ENCODE results near the gene OGFR.

The OGFR gene

DNA sequence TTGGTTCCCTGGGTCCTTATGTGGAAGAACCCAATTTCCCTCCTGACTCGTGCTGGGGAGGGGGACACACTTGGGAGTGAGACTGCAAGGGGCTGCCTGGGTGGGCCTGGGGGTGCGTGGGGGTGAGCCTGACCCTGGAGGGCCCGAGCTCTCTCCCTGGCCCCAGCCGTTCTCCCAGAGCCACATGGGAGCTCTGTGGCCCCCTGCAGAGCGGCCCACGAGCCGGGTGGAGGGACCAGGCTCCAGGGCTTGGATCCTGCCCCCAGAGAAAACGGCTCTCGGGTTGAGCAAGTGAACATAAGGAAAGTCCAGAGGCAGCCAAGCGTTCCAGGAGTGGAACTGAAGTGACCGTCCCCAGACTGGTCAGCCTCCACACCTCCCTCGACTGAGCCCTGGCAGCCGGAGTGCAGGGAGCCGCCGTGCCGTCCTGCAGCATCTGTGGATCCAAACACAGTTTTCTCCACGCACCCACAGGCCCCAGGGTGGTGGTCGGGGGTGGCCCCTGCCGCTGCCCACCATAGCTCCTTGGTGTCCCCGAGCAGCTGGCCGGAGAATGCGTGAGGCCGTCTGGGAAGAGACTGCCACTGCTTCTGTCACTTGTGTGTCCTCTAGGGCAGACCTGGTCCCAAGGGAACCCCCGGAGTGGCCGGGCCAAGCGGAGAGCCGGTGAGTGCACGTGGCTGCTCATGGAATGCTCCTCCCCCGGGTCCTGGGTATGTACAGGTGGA lies 22.8 kb downstream of the OGFR start:
- DNase-seq: no peak

DNA sequence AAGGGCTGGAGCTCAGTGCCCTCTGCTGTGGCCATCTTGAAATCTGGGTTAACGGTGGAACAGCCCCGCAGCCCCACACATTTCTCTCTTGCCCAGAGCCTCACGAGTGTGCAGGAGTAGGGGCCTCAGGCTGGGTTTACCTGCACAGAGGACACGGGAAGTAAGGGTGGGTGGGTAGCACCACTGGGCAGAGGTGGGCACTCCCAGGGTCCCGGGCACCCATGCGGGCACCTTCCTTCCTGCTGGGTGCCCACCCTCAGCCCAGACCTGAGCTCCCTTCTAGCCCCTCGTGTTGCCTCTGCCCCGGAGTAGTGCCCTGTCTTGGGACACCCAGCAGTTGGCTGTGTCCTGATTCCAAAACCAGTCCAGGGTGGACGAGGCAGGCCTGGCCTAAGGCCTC lies 23.4 kb downstream of the OGFR start:
- no peak for DNase-seq

GRCh38 chr20:62828511-62829230 lies 24.0 kb downstream of the OGFR start:
- no peak for DNase-seq

DNA sequence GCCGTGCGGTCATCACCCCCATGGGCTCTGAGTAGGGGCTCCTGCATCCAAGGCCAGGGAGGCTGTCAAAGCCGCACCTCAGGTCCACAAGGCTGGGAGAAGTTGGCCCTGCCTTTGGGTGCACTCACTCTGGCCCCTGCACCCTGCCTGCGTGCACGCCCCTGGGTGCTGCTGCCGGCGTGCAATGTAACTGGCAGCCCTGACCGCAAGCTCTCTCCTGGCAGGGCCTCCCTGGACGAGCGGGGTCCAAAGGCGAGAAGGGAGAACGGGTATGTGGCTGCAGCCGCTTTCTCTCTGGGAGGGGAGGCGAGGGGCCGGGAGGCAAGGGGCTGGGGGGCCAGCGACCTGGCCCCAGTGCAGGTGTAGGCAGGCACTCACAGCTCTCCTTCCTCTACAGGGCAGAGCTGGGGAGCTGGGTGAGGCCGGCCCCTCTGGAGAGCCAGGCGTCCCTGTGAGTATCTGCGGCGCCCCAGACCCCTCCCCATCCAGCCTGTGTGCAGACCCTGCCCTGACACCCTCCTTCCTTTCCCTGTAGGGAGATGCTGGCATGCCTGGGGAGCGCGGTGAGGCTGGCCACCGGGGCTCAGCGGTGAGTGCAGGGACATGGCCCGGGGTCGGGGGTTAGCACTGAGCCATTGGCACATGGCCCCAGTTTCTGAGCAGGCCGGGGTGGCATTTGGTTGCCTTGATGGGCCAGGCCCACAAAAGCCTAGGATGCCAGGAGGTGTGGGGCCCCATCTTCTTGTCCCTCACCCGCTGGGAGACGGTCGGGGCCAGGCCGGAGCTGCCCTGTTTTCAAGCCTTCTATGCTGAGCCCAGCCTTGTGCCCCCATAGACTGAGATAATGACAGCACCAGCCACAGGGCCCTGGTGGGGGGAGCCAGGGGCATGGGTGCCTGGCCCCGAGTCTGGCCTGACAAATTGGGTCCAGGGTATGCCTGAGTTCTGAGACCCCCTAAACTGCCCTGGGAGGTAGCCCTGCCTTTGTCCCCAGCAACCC lies 24.9 kb downstream of the OGFR start:
- DNase-seq: no peak

- no peak for DNase-seq
Measured at GRCh38 chr20:62830251-62830650, 25.6 kb downstream of the OGFR start.

- DNase-seq: no peak
Measured at GRCh38 chr20:62830821-62831220, 26.2 kb downstream of the OGFR start.

- DNase-seq: no peak
Measured at GRCh38 chr20:62831361-62831788, 26.7 kb downstream of the OGFR start.

GRCh38 chr20:62831854-62832211 lies 27.2 kb downstream of the OGFR start:
- no peak for DNase-seq

DNA sequence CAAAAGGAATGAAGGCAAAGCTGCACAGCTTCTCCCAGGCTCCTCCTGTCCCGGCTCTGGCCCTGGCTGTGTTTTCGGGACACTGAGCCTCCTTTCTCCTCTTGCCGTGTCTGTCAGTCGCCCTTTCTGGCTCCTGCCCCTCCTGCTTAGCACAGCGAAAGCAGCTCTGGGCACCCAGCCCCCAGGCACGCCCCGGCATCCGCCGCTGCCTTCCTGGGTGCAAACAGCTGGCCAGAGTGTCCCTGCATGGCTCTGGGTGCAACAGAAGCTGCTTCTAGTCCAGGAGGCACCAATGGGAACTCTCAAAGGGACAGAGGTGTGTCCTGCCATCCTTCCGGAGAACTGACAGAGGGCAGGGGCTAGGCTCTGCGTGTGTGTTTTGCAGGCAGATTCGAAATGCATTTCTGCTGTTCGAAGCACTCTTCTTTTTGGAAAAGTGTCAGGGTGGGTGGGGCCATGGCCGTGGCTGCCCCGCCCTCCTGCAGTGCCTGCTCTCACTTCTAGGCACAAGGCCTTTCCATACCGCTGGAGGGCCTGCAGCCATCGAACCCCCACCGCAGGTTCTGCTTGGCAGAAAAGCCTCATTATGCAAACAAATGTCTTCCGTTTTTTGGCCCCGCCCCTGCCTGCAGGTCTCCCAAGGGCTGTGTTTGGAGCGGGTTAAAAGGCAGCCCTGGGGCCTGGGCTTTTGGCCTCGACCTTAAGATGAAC lies 27.7 kb downstream of the OGFR start:
- DNase-seq: no peak

DNA sequence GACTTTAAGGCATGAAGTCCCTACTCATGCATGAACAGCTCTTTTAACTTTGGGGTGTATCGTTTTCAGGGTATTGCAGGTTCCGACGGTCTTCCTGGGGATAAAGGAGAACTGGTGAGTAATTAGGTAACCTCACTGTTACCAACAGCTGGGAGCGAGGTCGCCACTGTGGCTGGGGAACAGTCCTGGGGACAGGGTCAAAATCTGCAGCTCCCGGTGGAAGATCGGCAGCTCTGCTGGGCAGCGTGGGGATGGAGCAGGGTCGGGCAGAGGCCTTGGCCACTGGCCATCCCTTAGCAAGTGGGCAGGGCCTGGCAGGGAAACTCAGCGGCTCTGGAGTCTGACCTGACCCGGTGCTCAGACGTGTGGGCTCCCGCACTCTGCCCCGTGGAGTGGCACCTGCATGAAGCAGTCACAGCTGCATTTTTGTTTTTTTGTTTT lies 28.3 kb downstream of the OGFR start:
- no peak for DNase-seq

- no peak for DNase-seq
Measured at GRCh38 chr20:62834967-62835730, 30.5 kb downstream of the OGFR start.

- no peak for DNase-seq
Measured at GRCh38 chr20:62835931-62836861, 31.6 kb downstream of the OGFR start.

GRCh38 chr20:62836967-62837490 lies 32.4 kb downstream of the OGFR start:
- no peak for DNase-seq

- no peak for DNase-seq
Measured at GRCh38 chr20:62837790-62838127, 33.1 kb downstream of the OGFR start.

DNA sequence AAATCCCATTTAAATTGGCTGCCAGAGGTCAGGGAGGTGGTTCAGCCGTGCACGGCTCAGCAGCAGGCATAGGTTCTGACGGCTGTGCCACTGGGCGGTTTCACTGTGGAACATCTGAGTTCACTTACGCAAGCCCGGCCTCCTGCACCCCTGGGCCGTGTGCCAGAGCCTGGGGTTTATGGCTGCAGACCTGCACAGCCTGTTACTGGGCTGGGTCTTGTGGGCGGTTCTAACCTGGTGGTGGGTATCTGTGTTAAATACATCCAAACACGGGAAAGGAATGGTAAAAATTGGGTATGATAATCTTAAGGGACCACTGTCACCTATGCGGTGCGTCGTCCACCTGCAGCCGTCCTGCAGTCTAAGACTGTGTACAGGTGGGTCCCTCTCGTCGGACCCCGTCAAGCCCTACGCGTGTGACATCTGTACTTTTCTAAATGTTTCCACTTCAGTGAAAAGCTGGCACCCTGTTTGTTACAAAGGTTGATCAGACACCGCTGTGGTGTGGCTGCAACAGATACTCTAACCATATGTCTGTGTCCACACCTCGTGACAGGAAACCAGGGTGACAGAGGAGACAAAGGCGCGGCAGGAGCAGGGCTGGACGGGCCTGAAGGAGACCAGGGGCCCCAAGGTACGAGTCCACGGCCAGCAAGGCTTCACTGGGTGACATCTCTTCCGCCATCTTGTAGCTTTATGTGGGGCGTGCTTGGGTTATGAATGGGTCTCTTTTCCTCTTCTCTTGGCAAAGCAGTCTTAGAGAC lies 33.7 kb downstream of the OGFR start:
- DNase-seq: no peak

- no peak for DNase-seq
Measured at GRCh38 chr20:62839261-62839660, 34.6 kb downstream of the OGFR start.

GRCh38 chr20:62839816-62840215 lies 35.2 kb downstream of the OGFR start:
- no peak for DNase-seq

GRCh38 chr20:62840244-62841197 lies 35.9 kb downstream of the OGFR start:
- DNase-seq: no peak

All from activated CD4-positive, alpha-beta T cell treated with anti-CD3 and anti-CD28 coated beads for 4 hours (primary cell).